ENCODE data around the gene SEMA3G. TPM values are rescaled to one million over a fixed set of nuclear protein-coding genes. Genes with fewer than 3 reads are reported as not detected.

SEMA3G gene
- polyA plus RNA-seq, 1 donor from 2014 or later: not detected

DNA sequence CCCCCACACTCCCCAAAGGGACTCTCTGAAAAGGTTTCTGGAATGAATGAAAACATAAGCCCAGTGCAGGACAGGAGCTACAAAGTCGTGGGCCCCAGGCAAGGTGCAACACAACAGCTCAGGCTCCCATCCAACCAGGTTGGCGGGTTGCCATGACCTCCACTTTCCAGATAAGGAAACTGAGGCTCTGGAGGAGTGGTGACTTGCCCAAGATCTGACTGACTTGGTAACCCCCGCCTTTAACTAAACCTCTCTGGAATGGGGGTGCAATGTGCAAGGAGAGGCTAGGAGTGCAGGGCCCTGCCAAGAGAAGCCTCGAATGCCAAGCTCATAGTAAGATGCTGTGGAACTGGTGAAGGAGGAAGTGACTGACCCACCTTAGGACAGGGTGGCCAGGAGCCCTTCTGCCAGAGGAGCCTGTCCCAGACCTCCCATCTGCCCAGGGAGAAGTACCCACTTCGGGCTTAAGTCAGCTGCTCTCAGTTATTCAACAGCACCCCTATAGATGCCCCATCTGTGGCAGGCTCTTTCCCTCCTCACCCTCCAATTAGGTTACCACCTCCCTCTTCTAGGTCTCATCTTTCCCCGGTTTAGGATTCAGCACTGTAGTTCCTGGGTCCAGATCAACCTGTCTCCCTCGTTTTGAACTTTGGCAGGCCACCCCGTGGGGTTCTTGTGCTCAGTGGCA, 9.5 kb upstream of the SEMA3G start:
- peaks cover 30% of the 10 kb centered on the region for H3K79me2 ChIP-seq (replicated peaks; ENCODE audit: insufficient read depth, low read length)
- no peak overlapping the region for H3K4me3 ChIP-seq (ENCODE audit: low read length)
- no peaks in the 10 kb centered on the region for H3K9me3 ChIP-seq (ENCODE audit: low read length)
- no peaks in the 10 kb centered on the region for H3K9me2 ChIP-seq (ENCODE audit: insufficient read depth, low read length)
- peak overlapping the region; percentile 67 for H3K9ac ChIP-seq (ENCODE audit: low read length)
- no peaks in the 10 kb centered on the region for H3K36me3 ChIP-seq (ENCODE audit: insufficient read depth, low read length)
- H3K27me3 ChIP-seq (ENCODE audit: insufficient read depth, low read depth, low read length): no peaks in the 10 kb centered on the region
- no peak overlapping the region for H3K4me2 ChIP-seq (ENCODE audit: low read length)
- TF ChIP-seq SMC3 (conservative IDR thresholded peaks at IDR 0.05; ENCODE audit: poor library complexity): no peak
- no peak for TF ChIP-seq EP300 (conservative IDR thresholded peaks at IDR 0.05; ENCODE audit: poor library complexity, severe bottlenecking)
- TF ChIP-seq, protein P1, sequence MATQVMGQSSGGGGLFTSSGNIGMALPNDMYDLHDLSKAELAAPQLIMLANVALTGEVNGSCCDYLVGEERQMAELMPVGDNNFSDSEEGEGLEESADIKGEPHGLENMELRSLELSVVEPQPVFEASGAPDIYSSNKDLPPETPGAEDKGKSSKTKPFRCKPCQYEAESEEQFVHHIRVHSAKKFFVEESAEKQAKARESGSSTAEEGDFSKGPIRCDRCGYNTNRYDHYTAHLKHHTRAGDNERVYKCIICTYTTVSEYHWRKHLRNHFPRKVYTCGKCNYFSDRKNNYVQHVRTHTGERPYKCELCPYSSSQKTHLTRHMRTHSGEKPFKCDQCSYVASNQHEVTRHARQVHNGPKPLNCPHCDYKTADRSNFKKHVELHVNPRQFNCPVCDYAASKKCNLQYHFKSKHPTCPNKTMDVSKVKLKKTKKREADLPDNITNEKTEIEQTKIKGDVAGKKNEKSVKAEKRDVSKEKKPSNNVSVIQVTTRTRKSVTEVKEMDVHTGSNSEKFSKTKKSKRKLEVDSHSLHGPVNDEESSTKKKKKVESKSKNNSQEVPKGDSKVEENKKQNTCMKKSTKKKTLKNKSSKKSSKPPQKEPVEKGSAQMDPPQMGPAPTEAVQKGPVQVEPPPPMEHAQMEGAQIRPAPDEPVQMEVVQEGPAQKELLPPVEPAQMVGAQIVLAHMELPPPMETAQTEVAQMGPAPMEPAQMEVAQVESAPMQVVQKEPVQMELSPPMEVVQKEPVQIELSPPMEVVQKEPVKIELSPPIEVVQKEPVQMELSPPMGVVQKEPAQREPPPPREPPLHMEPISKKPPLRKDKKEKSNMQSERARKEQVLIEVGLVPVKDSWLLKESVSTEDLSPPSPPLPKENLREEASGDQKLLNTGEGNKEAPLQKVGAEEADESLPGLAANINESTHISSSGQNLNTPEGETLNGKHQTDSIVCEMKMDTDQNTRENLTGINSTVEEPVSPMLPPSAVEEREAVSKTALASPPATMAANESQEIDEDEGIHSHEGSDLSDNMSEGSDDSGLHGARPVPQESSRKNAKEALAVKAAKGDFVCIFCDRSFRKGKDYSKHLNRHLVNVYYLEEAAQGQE (IDR thresholded peaks at IDR 0.05; ENCODE audit: borderline replicate concordance): no peak
- TF ChIP-seq RAD21 (conservative IDR thresholded peaks at IDR 0.05): no peak
- no peak for TF ChIP-seq POLR2AphosphoS5 (IDR thresholded peaks at IDR 0.05)
- TF ChIP-seq TAF1 (IDR thresholded peaks at IDR 0.05; ENCODE audit: low read depth): no peak
- TF ChIP-seq MXI1 (conservative IDR thresholded peaks at IDR 0.05; ENCODE audit: poor library complexity, severe bottlenecking): no peak
- no peak for TF ChIP-seq EZH2 (IDR thresholded peaks at IDR 0.05; ENCODE audit: borderline replicate concordance, insufficient read depth, low read length, poor library complexity, severe bottlenecking)
- TF ChIP-seq, protein P2, sequence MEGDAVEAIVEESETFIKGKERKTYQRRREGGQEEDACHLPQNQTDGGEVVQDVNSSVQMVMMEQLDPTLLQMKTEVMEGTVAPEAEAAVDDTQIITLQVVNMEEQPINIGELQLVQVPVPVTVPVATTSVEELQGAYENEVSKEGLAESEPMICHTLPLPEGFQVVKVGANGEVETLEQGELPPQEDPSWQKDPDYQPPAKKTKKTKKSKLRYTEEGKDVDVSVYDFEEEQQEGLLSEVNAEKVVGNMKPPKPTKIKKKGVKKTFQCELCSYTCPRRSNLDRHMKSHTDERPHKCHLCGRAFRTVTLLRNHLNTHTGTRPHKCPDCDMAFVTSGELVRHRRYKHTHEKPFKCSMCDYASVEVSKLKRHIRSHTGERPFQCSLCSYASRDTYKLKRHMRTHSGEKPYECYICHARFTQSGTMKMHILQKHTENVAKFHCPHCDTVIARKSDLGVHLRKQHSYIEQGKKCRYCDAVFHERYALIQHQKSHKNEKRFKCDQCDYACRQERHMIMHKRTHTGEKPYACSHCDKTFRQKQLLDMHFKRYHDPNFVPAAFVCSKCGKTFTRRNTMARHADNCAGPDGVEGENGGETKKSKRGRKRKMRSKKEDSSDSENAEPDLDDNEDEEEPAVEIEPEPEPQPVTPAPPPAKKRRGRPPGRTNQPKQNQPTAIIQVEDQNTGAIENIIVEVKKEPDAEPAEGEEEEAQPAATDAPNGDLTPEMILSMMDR (IDR thresholded peaks at IDR 0.05; ENCODE audit: poor library complexity, severe bottlenecking): no peak
- peaks cover 6% of the 10 kb centered on the region for H3F3A ChIP-seq (ENCODE audit: insufficient read depth, low read length, poor library complexity, severe bottlenecking)
- H4K20me1 ChIP-seq (ENCODE audit: insufficient read depth): no peaks in the 10 kb centered on the region
- H3K27ac ChIP-seq (ENCODE audit: low read length): peak overlapping the region; percentile 64
- no peak overlapping the region for H2AFZ ChIP-seq (ENCODE audit: low read depth, low read length)

DNA sequence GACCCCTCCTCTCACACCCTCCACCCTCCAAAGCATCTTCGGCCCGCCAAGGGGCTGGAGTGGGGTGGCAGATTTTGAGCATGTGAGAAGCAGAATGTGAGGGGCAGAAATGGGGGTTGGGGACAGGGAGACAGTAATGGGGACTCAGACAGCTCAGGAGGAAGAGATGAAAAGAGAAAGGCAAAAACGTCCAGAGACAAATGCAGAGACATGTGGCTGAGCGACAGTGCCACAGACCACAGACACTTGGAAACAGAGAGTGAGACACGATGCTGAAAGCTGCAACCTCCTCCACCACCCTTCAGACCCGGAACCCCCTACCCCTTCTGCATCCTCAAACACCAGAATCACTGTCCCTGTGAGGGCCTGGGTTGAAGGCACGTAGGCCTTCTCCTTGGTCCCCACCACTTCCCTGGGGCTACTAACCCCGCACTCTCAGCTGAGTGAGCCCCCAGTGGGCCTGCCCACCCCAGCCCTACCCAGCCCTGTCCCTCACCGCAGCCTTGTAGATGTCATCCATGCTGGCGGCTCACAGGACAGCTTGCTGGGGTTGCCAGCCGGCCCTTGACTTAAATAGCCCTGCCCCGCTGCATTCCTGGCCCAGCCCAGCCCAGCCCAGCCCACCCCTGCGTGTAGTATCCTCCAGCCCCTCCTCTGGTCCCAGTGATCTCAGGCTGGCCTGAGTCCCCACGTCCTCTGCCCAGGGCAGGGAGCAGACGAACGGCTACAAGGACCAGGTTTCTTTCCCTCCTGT, 8.8 kb upstream of the SEMA3G start, which contains the start of gene TNNC1:
Gene TNNC1 (minus strand): TSS at position 546 of the 754 bp plus-strand sequence. CDS start 26 bp downstream, at position 520.
- TF ChIP-seq EZH2 (IDR thresholded peaks at IDR 0.05; ENCODE audit: borderline replicate concordance, insufficient read depth, low read length, poor library complexity, severe bottlenecking) (no peak), POLR2AphosphoS5 (IDR thresholded peaks at IDR 0.05) (no peak), MXI1 (conservative IDR thresholded peaks at IDR 0.05; ENCODE audit: poor library complexity, severe bottlenecking) (no peak), SMC3 (conservative IDR thresholded peaks at IDR 0.05; ENCODE audit: poor library complexity) (no peak), EP300 (conservative IDR thresholded peaks at IDR 0.05; ENCODE audit: poor library complexity, severe bottlenecking) (no peak), RAD21 (conservative IDR thresholded peaks at IDR 0.05) (no peak), TAF1 (IDR thresholded peaks at IDR 0.05; ENCODE audit: low read depth) (no peak)
- TF ChIP-seq, protein P2 (IDR thresholded peaks at IDR 0.05; ENCODE audit: poor library complexity, severe bottlenecking): no peak
- TF ChIP-seq, protein P1 (IDR thresholded peaks at IDR 0.05; ENCODE audit: borderline replicate concordance): no peak
- Histone ChIP-seq H3K9ac (ENCODE audit: low read length) (peak within 1 kb of the TSS; percentile 67), H3K4me3 (ENCODE audit: low read length) (peak within 1 kb of the TSS; percentile 95), H3K27me3 (ENCODE audit: insufficient read depth, low read depth, low read length) (no peaks in the 10 kb centered on the region), H3K27ac (ENCODE audit: low read length) (peak within 1 kb of the TSS; percentile 64), H3K9me2 (ENCODE audit: insufficient read depth, low read length) (no peaks in the 10 kb centered on the region), H3K4me2 (ENCODE audit: low read length) (no peak within 1 kb of the TSS), H2AFZ (ENCODE audit: low read depth, low read length) (peak within 1 kb of the TSS; percentile 78), H3K79me2 (replicated peaks; ENCODE audit: insufficient read depth, low read length) (peaks cover 27% of the 10 kb centered on the region), H3F3A (ENCODE audit: insufficient read depth, low read length, poor library complexity, severe bottlenecking) (peaks cover 6% of the 10 kb centered on the region), H4K20me1 (ENCODE audit: insufficient read depth) (no peaks in the 10 kb centered on the region), H3K36me3 (ENCODE audit: insufficient read depth, low read length) (no peaks in the 10 kb centered on the region), H3K9me3 (ENCODE audit: low read length) (no peaks in the 10 kb centered on the region)

Data from neural cell (in vitro differentiated cells).